Parathyroid adenoma (tissue), 2 donors: ENCODE results near the gene DGCR2.

Experiments
- H2AFZ ChIP-seq: fragments of 300-600 bp; sonication (generic); one replicate; pipeline ENCODE4 v1.7.0; 2017; ENCODE audit warnings: antibody characterized with exemption, mild to moderate bottlenecking
- H3K27ac ChIP-seq: fragments of 300-600 bp; sonication (generic); one replicate; pipeline ENCODE4 v1.7.0; 2017
- H3K27me3 ChIP-seq: fragments of 300-600 bp; sonication (generic); one replicate; pipeline ENCODE4 v1.7.0; 2017; ENCODE audit warnings: low read length; ENCODE audit not compliant: control insufficient read depth, insufficient read depth
- H3K36me3 ChIP-seq: fragments of 300-600 bp; sonication (generic); one replicate; pipeline ENCODE4 v1.7.0; 2017; ENCODE audit warnings: low read length; ENCODE audit not compliant: control insufficient read depth, insufficient read depth
- H3K4me1 ChIP-seq: fragments of 300-600 bp; sonication (generic); one replicate; pipeline ENCODE4 v1.7.0; 2017; ENCODE audit warnings: control low read depth
- H3K4me2 ChIP-seq: fragments of 300-600 bp; sonication (generic); one replicate; pipeline ENCODE4 v1.7.0; 2017; ENCODE audit warnings: low read length
- H3K4me3 ChIP-seq: fragments of 300-600 bp; sonication (generic); one replicate; pipeline ENCODE4 v1.7.0; 2017; ENCODE audit warnings: low read depth, low read length
- H3K79me2 ChIP-seq: fragments of 300-600 bp; sonication (generic); one replicate; pipeline ENCODE4 v1.7.0; 2017; ENCODE audit warnings: control low read depth
- H3K9ac ChIP-seq: fragments of 300-600 bp; sonication (generic); one replicate; pipeline ENCODE4 v1.7.0; 2017; ENCODE audit warnings: mild to moderate bottlenecking
- H3K9me3 ChIP-seq: fragments of 300-600 bp; sonication (generic); one replicate; pipeline ENCODE4 v1.7.0; 2017; ENCODE audit warnings: low read length; ENCODE audit not compliant: control insufficient read depth
- CTCF ChIP-seq: fragments of 300-600 bp; sonication (generic); IDR thresholded peaks from one replicate; pipeline ENCODE4 v1.7.0; 2017; ENCODE audit warnings: antibody characterized with exemption, mild to moderate bottlenecking
- donor health status: primary hyperparathyroidism.

Gene DGCR2

GRCh38 chr22:18999416-18999815 is 122.8 kb downstream of the DGCR2 start:
- no peak overlapping the region for H2AFZ ChIP-seq
- H3K27me3 ChIP-seq, result no peaks in the 10 kb centered on the region
- no peak overlapping the region for H3K4me3 ChIP-seq
- no peak for TF ChIP-seq CTCF
- no peak overlapping the region for H3K27ac ChIP-seq
- no peaks in the 10 kb centered on the region for H3K79me2 ChIP-seq
- no peak overlapping the region for H3K9ac ChIP-seq
- H3K36me3 ChIP-seq, result no peaks in the 10 kb centered on the region
- H3K9me3 ChIP-seq, result no peaks in the 10 kb centered on the region
- no peaks in the 10 kb centered on the region for H3K4me1 ChIP-seq
- no peak overlapping the region for H3K4me2 ChIP-seq

- Histone ChIP-seq H3K9ac (no peak overlapping the region), H3K79me2 (no peaks in the 10 kb centered on the region), H3K4me2 (no peak overlapping the region), H3K27me3 (no peaks in the 10 kb centered on the region), H3K9me3 (no peaks in the 10 kb centered on the region), H3K4me3 (no peak overlapping the region), H3K27ac (no peak overlapping the region), H3K4me1 (no peaks in the 10 kb centered on the region), H2AFZ (no peak overlapping the region), H3K36me3 (no peaks in the 10 kb centered on the region)
- no peak for TF ChIP-seq CTCF
Measured at GRCh38 chr22:18999008-18999407, 123.2 kb downstream of the DGCR2 start.

- Histone ChIP-seq H3K79me2 (no peaks in the 10 kb centered on the region), H3K27me3 (no peaks in the 10 kb centered on the region), H3K36me3 (no peaks in the 10 kb centered on the region), H3K27ac (no peak overlapping the region), H2AFZ (no peak overlapping the region), H3K4me3 (no peak overlapping the region), H3K9me3 (no peaks in the 10 kb centered on the region), H3K4me2 (no peak overlapping the region), H3K9ac (no peak overlapping the region), H3K4me1 (no peaks in the 10 kb centered on the region)
- no peak for TF ChIP-seq CTCF
Measured at GRCh38 chr22:18997925-18998315, 124.3 kb downstream of the DGCR2 start.

GRCh38 chr22:18997306-18997924 is 124.8 kb downstream of the DGCR2 start:
- Histone ChIP-seq H3K4me3 (no peak overlapping the region), H2AFZ (no peak overlapping the region), H3K4me1 (no peaks in the 10 kb centered on the region), H3K9me3 (no peaks in the 10 kb centered on the region), H3K27me3 (no peaks in the 10 kb centered on the region), H3K36me3 (no peaks in the 10 kb centered on the region), H3K4me2 (no peak overlapping the region), H3K79me2 (no peaks in the 10 kb centered on the region), H3K9ac (no peak overlapping the region), H3K27ac (no peak overlapping the region)
- TF ChIP-seq CTCF, result no peak

GRCh38 chr22:18996376-18996900 is 125.8 kb downstream of the DGCR2 start:
- Histone ChIP-seq H3K9ac (no peak overlapping the region), H3K27me3 (no peaks in the 10 kb centered on the region), H3K9me3 (no peaks in the 10 kb centered on the region), H2AFZ (no peak overlapping the region), H3K36me3 (no peaks in the 10 kb centered on the region), H3K4me2 (no peak overlapping the region), H3K27ac (no peak overlapping the region), H3K4me1 (no peaks in the 10 kb centered on the region), H3K79me2 (no peaks in the 10 kb centered on the region), H3K4me3 (no peak overlapping the region)
- no peak for TF ChIP-seq CTCF
